Measurements from ENCODE around the gene TIGD6.
A peak's percentile ranks its signal among the peaks of the same experiment; 100 is the strongest.

The TIGD6 gene

DNA sequence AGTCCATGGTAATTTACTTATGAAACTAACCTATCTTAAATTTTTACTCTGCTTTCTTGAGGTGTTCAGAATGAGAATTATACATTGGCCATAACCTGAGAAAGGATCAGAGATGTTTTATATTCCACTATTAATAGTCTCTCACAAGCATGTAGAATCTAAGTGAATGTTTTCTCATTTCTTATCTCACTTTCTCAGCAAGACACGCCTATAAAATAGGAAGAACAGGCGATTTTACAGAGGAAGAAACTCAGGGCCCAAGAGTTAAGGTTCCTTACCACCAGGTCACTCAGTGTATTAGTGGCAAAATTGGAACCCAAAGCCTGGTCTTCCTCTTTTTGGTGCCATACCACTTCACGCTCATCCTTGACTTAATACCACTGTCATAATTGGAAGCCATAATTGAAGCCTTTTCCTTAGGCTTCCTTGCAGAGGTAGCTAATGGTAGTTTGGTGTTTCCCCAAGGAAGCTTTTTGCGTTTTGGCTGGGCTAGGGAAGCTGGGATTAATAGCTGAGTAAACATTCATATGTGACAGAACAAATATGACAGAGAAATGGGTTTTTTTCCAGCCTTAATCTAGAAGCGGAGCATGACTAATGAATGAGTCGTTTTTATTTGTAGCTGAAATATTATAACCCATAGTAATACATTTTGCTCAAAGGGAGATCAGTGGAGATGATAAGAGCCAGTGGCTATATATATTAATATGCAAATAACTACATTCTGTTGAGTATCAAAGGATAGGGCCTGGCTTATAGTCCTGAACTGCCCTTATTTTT is 17.0 kb upstream of the TIGD6 start:
- ChIA-PET CTCF (interaction anchor here (0.7 to 2.1 kb wide), 5 partner anchors 11 to 184 kb away, joined by 3 to 6 read pairs (median 3); no protein-coding TSS in a partner anchor), POLR2A (interaction anchor here (0.6 kb wide), 1 partner anchor 51 kb away, joined by 3 read pairs; no protein-coding TSS in a partner anchor)
- H3K9me3 ChIP-seq (ENCODE audit: control insufficient read depth, insufficient read depth, low read depth, low read length), result no peaks in the 10 kb centered on the region; the same call in 1 of the 2 replicates

DNA sequence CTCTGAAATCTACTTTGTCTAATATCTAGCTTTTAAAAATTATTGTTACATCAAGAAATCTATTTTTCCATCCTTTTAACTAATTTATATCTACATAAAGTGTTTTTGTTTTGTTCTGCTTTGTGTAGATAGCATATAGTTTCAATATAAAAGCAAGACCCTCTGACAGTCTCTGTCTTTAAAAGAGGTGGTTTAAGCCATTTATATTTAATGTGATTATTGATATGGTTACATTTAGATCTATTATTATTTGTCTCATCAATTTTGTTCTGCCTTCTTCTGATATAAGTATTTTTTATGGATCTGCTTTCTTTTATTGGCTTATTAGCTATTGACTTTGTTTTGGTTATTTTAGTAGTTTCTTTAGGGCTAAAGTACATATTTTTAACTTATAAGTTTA is 16.1 kb upstream of the TIGD6 start:
- POLR2A ChIA-PET, result no interaction called here
- Histone ChIP-seq H3K9me3 (ENCODE audit: control insufficient read depth, insufficient read depth, low read depth, low read length) (no peaks in the 10 kb centered on the region; the same call in 1 of the 2 replicates), H3K27ac (ENCODE audit: extremely low read depth, low read depth, low read length) (no peak overlapping the region), H3K4me3 (ENCODE audit: low read depth, low read length) (no peak overlapping the region), H3K4me1 (ENCODE audit: control insufficient read depth, insufficient read depth, low read length) (no peaks in the 10 kb centered on the region), H3K36me3 (ENCODE audit: control insufficient read depth in 2 of 2, insufficient read depth in 1 of 2, low read length in 2 of 2) (peaks cover 85 to 96% of the 10 kb centered on the region in 2 experiments)
- TF ChIP-seq SETDB1 (IDR thresholded peaks at IDR 0.05; ENCODE audit: insufficient read length, low read length) (peak; percentile 36), ZNF426 (tag by site-specific recombination; IDR thresholded peaks at IDR 0.05) (no peak)
- TF ChIP-seq, protein P1, sequence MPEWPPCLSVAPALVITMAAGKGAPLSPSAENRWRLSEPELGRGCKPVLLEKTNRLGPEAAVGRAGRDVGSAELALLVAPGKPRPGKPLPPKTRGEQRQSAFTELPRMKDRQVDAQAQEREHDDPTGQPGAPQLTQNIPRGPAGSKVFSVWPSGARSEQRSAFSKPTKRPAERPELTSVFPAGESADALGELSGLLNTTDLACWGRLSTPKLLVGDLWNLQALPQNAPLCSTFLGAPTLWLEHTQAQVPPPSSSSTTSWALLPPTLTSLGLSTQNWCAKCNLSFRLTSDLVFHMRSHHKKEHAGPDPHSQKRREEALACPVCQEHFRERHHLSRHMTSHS (tag by site-specific recombination; IDR thresholded peaks at IDR 0.05), result no peak
- CTCF ChIA-PET, result interaction anchor here (0.6 to 2.1 kb wide), 2 partner anchors 26 to 438 kb away, joined by 3 to 6 read pairs; no protein-coding TSS in a partner anchor

More for the DNA sequence above, 17.0 kb upstream of the TIGD6 start:
- Histone ChIP-seq H3K4me3 (ENCODE audit: low read depth, low read length) (no peak overlapping the region), H3K27ac (ENCODE audit: extremely low read depth, low read depth, low read length) (no peak overlapping the region), H3K36me3 (ENCODE audit: control insufficient read depth in 2 of 2, insufficient read depth in 1 of 2, low read length in 2 of 2) (peaks cover 83 to 96% of the 10 kb centered on the region in 2 experiments), H3K4me1 (ENCODE audit: control insufficient read depth, insufficient read depth, low read length) (no peaks in the 10 kb centered on the region)
- TF ChIP-seq HOXA7 (CRISPR knock-in tag; IDR thresholded peaks at IDR 0.05; ENCODE audit: borderline replicate concordance), result no peak
- TF ChIP-seq, protein P2, sequence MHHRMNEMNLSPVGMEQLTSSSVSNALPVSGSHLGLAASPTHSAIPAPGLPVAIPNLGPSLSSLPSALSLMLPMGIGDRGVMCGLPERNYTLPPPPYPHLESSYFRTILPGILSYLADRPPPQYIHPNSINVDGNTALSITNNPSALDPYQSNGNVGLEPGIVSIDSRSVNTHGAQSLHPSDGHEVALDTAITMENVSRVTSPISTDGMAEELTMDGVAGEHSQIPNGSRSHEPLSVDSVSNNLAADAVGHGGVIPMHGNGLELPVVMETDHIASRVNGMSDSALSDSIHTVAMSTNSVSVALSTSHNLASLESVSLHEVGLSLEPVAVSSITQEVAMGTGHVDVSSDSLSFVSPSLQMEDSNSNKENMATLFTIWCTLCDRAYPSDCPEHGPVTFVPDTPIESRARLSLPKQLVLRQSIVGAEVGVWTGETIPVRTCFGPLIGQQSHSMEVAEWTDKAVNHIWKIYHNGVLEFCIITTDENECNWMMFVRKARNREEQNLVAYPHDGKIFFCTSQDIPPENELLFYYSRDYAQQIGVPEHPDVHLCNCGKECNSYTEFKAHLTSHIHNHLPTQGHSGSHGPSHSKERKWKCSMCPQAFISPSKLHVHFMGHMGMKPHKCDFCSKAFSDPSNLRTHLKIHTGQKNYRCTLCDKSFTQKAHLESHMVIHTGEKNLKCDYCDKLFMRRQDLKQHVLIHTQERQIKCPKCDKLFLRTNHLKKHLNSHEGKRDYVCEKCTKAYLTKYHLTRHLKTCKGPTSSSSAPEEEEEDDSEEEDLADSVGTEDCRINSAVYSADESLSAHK (tag by site-specific recombination; IDR thresholded peaks at IDR 0.05), result no peak
- TF ChIP-seq ZNF660 (tag by site-specific recombination; IDR thresholded peaks at IDR 0.05), result no peak
- no peak for TF ChIP-seq GLI2 (tag by site-specific recombination; IDR thresholded peaks at IDR 0.05; ENCODE audit: borderline replicate concordance, low read depth)

DNA sequence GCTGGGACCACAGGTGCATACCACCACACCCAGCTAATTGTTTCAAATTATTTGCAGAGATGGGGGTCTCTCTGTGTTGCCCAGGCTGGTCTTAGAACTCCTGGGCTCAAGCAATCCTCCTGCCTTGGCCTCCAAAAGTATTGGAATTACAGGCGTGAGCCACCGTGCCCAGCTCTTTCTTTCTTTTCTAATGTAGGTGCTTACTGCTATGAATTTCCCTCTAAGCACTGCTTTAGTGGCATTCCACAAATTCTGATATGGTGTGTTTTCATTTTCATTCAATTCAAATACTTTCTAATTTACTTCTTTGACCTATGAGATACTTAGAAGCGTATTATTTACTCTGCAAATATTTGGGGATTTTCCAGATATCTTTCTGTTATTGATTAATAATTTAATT is 15.0 kb upstream of the TIGD6 start:
- no peaks in the 10 kb centered on the region for H3K4me1 ChIP-seq (ENCODE audit: control insufficient read depth, insufficient read depth, low read length)
- POLR2A ChIA-PET, result no interaction called here
- no peaks in the 10 kb centered on the region; the same call in 1 of the 2 replicates for H3K9me3 ChIP-seq (ENCODE audit: control insufficient read depth, insufficient read depth, low read depth, low read length)
- H3K4me3 ChIP-seq (ENCODE audit: low read depth, low read length), result no peak overlapping the region
- H3K36me3 ChIP-seq (ENCODE audit: control insufficient read depth in 2 of 2, insufficient read depth in 1 of 2, low read length in 2 of 2), result peaks cover 86 to 95% of the 10 kb centered on the region in 2 experiments
- TF ChIP-seq ZNF768 (tag by site-specific recombination; IDR thresholded peaks at IDR 0.05) (no peak), TCF7L2 (IDR thresholded peaks at IDR 0.05; ENCODE audit: borderline replicate concordance, low read depth, low read length) (no peak), KLF8 (tag by site-specific recombination; IDR thresholded peaks at IDR 0.05) (no peak), ZNF791 (tag by site-specific recombination; IDR thresholded peaks at IDR 0.05) (no peak), ZBTB48 (tag by site-specific recombination; IDR thresholded peaks at IDR 0.05) (no peak), ZFP69B (tag by site-specific recombination; IDR thresholded peaks at IDR 0.05) (no peak), ZSCAN16 (tag by site-specific recombination; IDR thresholded peaks at IDR 0.05) (no peak), MZF1 (tag by site-specific recombination; IDR thresholded peaks at IDR 0.05; ENCODE audit: borderline replicate concordance) (no peak), YY2 (tag by site-specific recombination; IDR thresholded peaks at IDR 0.05) (no peak), KLF10 (tag by site-specific recombination; IDR thresholded peaks at IDR 0.05) (no peak), ZFHX2 (tag by site-specific recombination; conservative IDR thresholded peaks at IDR 0.05) (no peak)
- TF ChIP-seq, protein P3, sequence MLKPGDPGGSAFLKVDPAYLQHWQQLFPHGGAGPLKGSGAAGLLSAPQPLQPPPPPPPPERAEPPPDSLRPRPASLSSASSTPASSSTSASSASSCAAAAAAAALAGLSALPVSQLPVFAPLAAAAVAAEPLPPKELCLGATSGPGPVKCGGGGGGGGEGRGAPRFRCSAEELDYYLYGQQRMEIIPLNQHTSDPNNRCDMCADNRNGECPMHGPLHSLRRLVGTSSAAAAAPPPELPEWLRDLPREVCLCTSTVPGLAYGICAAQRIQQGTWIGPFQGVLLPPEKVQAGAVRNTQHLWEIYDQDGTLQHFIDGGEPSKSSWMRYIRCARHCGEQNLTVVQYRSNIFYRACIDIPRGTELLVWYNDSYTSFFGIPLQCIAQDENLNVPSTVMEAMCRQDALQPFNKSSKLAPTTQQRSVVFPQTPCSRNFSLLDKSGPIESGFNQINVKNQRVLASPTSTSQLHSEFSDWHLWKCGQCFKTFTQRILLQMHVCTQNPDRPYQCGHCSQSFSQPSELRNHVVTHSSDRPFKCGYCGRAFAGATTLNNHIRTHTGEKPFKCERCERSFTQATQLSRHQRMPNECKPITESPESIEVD (tag by site-specific recombination; IDR thresholded peaks at IDR 0.05), result no peak
- TF ChIP-seq, protein P4, sequence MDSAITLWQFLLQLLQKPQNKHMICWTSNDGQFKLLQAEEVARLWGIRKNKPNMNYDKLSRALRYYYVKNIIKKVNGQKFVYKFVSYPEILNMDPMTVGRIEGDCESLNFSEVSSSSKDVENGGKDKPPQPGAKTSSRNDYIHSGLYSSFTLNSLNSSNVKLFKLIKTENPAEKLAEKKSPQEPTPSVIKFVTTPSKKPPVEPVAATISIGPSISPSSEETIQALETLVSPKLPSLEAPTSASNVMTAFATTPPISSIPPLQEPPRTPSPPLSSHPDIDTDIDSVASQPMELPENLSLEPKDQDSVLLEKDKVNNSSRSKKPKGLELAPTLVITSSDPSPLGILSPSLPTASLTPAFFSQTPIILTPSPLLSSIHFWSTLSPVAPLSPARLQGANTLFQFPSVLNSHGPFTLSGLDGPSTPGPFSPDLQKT (IDR thresholded peaks at IDR 0.05; ENCODE audit: borderline replicate concordance, low read depth, low read length), result no peak
- TF ChIP-seq, protein P5, sequence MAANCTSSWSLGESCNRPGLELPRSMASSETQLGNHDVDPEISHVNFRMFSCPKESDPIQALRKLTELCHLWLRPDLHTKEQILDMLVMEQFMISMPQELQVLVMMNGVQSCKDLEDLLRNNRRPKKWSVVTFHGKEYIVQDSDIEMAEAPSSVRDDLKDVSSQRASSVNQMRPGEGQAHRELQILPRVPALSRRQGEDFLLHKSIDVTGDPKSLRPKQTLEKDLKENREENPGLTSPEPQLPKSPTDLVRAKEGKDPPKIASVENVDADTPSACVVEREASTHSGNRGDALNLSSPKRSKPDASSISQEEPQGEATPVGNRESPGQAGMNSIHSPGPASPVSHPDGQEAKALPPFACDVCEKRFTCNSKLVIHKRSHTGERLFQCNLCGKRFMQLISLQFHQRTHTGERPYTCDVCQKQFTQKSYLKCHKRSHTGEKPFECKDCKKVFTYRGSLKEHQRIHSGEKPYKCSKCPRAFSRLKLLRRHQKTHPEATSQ (tag by site-specific recombination; IDR thresholded peaks at IDR 0.05), result no peak
- CTCF ChIA-PET, result no interaction called here
- H3K27ac ChIP-seq (ENCODE audit: extremely low read depth, low read depth, low read length), result no peak overlapping the region
